Spleen (tissue), 11 donors: Measurements from ENCODE around the gene DUSP28. TPM values are rescaled to one million over a fixed set of nuclear protein-coding genes. Genes with fewer than 3 reads are reported as not detected.

Experiments
- DNase-seq: peaks from one replicate; pipeline ENCODE4 v3.0.0-alpha.2; 2020
- H3K27ac ChIP-seq, 8 donors: fragments of 200-600 bp; sonication (generic) in 7 of 8; 1 replicate in 4 of 8; 2 replicates in 4 of 8; pipeline versions ENCODE4 v1.5.0 to v1.8.0; 2016 to 2021; ENCODE audit warnings: inconsistent platforms in 4 of 8, mild to moderate bottlenecking in 4 of 8, moderate library complexity in 1 of 8
- H3K27me3 ChIP-seq, 7 donors: fragments of 200-600 bp; sonication (generic) in 6 of 7; replicated peaks in 1 of 7; 1 replicate in 4 of 7; 2 replicates in 3 of 7; pipeline versions ENCODE4 v1.5.0 to v1.8.0; 2016 to 2021; ENCODE audit warnings: inconsistent platforms in 3 of 7, mild to moderate bottlenecking in 1 of 7
- H3K36me3 ChIP-seq, 6 donors: fragments of 200-600 bp; sonication (generic) in 5 of 6; 1 replicate in 4 of 6; 2 replicates in 2 of 6; pipeline versions ENCODE4 v1.5.0 to v1.8.0; 2016 to 2021; ENCODE audit warnings: inconsistent platforms in 2 of 6
- H3K4me1 ChIP-seq, 6 donors: fragments of 200-600 bp; sonication (generic) in 5 of 6; 1 replicate in 3 of 6; 2 replicates in 3 of 6; pipeline versions ENCODE4 v1.5.0 to v1.8.0; 2016 to 2021; ENCODE audit warnings: inconsistent platforms in 3 of 6
- H3K4me3 ChIP-seq, 8 donors: fragments of 200-600 bp; sonication (generic) in 7 of 8; 1 replicate in 4 of 8; 2 replicates in 4 of 8; pipeline versions ENCODE4 v1.5.0 to v1.8.0; 2016 to 2021; ENCODE audit warnings: inconsistent platforms in 4 of 8, mild to moderate bottlenecking in 4 of 8, moderate library complexity in 2 of 8
- H3K9me3 ChIP-seq, 8 donors: fragments of 200-600 bp; sonication (generic) in 7 of 8; 1 replicate in 4 of 8; 2 replicates in 4 of 8; pipeline versions ENCODE4 v1.5.0 to v1.8.0; 2016 to 2021; ENCODE audit warnings: inconsistent platforms in 4 of 8
- POLR2A ChIP-seq, 3 donors: fragments of 450-650 bp; IDR thresholded peaks; one replicate each; pipeline ENCODE4 v1.5.1; 2017; ENCODE audit warnings: antibody characterized with exemption in 3 of 3, mild to moderate bottlenecking in 1 of 3
- POLR2AphosphoS5 ChIP-seq, 3 donors: sonication (generic); formaldehyde crosslinking; IDR thresholded peaks; one replicate each; pipeline ENCODE4 v1.5.1; 2017; ENCODE audit warnings: antibody characterized with exemption in 3 of 3
- WGBS, 5 donors: extraction: QIAGEN DNeasy Blood & Tissue Kit in 3 of 5; methylation state at CpG; one replicate each; pipeline versions ENCODE4 v1.1.5 to v1.1.7; 2013 to 2018; 5-methylcytosine and 5-hydroxymethylcytosine counted together
- intact Hi-C: fragments of 100-400 bp; cut with DNase I; formaldehyde crosslinking; loops from one replicate; pipeline ENCODE4 v1.15.0; 2023; ENCODE audit warnings: low total_unique reads
- polyA plus RNA-seq, 3 donors: library from polyadenylated mRNA; stranded (reverse); fragments of 200-250 nt; gene quantifications; one replicate each; pipeline ENCODE4 v1.2.1, GENCODE V29; 2013
- total RNA-seq, 7 donors: library from RNA; depleted of rRNA in 3 of 7; stranded (reverse); fragments of >200 nt in 3 of 7; fragmentation: NEBNext Ultra II Directional in 4 of 7; extraction: Animal tissue kit (Norgen Biotek cat#: 25700) in 4 of 7; gene quantifications; one replicate each; pipeline versions ENCODE4 v1.1.0 to v1.2.1, GENCODE V29; 2016 to 2021
- TF ChIP-seq, protein P1 (sequence below), 11 experiments: fragments of 200-600 bp in 7 of 11; fragments of 450-650 bp in 4 of 11; sonication (generic) in 4 of 11; IDR thresholded peaks in 8 of 11; conservative IDR thresholded peaks in 3 of 11; 1 replicate in 7 of 11; 2 replicates in 4 of 11; pipeline versions ENCODE4 v1.4.0 to v1.8.0; 2016 to 2021; ENCODE audit warnings: antibody characterized with exemption in 11 of 11, inconsistent platforms in 4 of 11, mild to moderate bottlenecking in 1 of 11
- donor health status: healthy with polysubstance abuse.
- donor health status: DM: no; HTN: no; CAD: no; lungs with moderate emphysema.
- donor health status: DM: no; HTN: no; CAD: no.
- donor health status: Bipolar disorder and iron deficiency.
- donor health status: healthy.
- donor health status: DM: no; HTN: no; CAD: no.
- donor health status: DM: yes; HTN: yes; CAD: no.

The DUSP28 gene
- total and polyA plus RNA-seq, 10 donors: 5.9 to 13.6 (median 7.2) TPM

DNA sequence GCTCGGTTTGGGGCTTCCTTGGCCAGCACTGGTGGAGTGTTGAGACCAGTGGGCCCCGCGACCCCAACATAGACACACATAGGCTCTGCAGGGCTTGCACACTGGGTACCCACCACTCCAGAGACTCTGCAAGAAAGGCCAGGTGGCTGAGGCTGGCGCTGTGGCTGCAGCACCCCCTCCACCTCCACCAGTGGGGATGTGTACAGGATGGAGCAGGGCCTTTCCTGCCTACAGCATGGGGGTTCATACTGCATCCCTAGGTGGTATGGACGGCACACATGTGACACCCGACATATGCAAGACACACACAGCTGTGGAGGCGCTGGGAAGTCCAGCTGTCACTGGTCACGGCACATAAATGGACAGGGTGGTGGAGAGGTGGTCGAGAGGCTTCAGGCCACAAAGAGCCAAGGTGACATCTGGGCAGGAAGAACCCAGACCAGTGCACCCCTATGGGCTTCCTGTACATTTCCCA is 9.4 kb downstream of the DUSP28 start:
- intact Hi-C loops: no loop called here
- WGBS, 5 donors: 69 to 78% (median 75%) methylated on average over 6 to 9 of the region's 9 CpGs
- H3K9me3 ChIP-seq: no peaks in the 10 kb centered on the region
- TF ChIP-seq POLR2AphosphoS5 (IDR thresholded peaks at IDR 0.05) (no peak), POLR2A (IDR thresholded peaks at IDR 0.05) (no peak)
- TF ChIP-seq, protein P1, sequence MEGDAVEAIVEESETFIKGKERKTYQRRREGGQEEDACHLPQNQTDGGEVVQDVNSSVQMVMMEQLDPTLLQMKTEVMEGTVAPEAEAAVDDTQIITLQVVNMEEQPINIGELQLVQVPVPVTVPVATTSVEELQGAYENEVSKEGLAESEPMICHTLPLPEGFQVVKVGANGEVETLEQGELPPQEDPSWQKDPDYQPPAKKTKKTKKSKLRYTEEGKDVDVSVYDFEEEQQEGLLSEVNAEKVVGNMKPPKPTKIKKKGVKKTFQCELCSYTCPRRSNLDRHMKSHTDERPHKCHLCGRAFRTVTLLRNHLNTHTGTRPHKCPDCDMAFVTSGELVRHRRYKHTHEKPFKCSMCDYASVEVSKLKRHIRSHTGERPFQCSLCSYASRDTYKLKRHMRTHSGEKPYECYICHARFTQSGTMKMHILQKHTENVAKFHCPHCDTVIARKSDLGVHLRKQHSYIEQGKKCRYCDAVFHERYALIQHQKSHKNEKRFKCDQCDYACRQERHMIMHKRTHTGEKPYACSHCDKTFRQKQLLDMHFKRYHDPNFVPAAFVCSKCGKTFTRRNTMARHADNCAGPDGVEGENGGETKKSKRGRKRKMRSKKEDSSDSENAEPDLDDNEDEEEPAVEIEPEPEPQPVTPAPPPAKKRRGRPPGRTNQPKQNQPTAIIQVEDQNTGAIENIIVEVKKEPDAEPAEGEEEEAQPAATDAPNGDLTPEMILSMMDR (IDR thresholded peaks at IDR 0.05 in 8 of 11, conservative IDR thresholded peaks at IDR 0.05 in 3 of 11): no peak
- peaks cover 0 to 48% (median 22%) of the 10 kb centered on the region in 6 donors for H3K36me3 ChIP-seq
- peak overlapping the region in 7 of 8 donors; percentile 68 to 100 (median 84) for H3K27ac ChIP-seq
- no peaks in the 10 kb centered on the region for H3K27me3 ChIP-seq
- H3K4me3 ChIP-seq: peak overlapping the region; percentile 69 to 91 (median 72)
- H3K4me1 ChIP-seq: peaks cover 49 to 76% (median 62%) of the 10 kb centered on the region in 6 donors
- DNase-seq: no peak

DNA sequence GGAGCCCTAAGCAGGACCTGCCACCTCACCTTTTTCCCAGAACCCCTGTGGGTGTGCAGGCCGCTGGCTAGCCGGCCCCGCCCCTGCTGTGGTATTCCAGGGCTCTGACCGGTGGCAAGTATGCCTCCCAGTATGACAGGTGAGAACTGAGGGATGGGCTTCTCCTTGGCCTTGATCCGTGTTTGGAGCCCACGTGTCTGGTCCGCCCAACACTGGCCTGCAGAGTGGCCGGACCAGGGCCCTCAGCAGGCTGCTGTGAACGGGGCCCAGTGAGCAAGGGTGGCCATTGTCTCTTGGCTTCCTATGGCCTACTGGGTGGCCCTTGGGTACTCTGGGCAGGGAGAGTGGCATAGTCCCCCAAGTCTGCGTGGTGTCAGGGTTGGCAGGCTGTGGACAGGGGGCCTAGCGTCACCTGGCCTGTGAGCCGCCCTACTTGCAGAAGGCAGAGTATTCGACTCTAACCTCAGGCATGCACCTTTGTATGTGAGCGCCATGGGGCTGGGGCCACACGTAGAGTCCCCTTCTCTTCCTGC is 9.9 kb downstream of the DUSP28 start:
- no peaks in the 10 kb centered on the region for H3K9me3 ChIP-seq
- 88 to 95% (median 91%) methylated on average over 9 to 15 of the region's 15 CpGs for WGBS, 5 donors
- peaks cover 44 to 71% (median 57%) of the 10 kb centered on the region in 6 donors for H3K4me1 ChIP-seq
- peak overlapping the region in 5 of 8 donors; percentile 70 to 91 (median 73) for H3K4me3 ChIP-seq
- intact Hi-C loops: no loop called here
- TF ChIP-seq, protein P1 (IDR thresholded peaks at IDR 0.05 in 8 of 11, conservative IDR thresholded peaks at IDR 0.05 in 3 of 11): no peak
- peak in 1 of 3 donors; percentile 6 for TF ChIP-seq POLR2AphosphoS5 (IDR thresholded peaks at IDR 0.05)
- H3K27me3 ChIP-seq: no peaks in the 10 kb centered on the region
- peaks cover 0 to 53% (median 27%) of the 10 kb centered on the region in 6 donors for H3K36me3 ChIP-seq
- H3K27ac ChIP-seq: peak overlapping the region in 2 of 8 donors; percentile 95 to 99
- DNase-seq: peak; percentile 81

DNA sequence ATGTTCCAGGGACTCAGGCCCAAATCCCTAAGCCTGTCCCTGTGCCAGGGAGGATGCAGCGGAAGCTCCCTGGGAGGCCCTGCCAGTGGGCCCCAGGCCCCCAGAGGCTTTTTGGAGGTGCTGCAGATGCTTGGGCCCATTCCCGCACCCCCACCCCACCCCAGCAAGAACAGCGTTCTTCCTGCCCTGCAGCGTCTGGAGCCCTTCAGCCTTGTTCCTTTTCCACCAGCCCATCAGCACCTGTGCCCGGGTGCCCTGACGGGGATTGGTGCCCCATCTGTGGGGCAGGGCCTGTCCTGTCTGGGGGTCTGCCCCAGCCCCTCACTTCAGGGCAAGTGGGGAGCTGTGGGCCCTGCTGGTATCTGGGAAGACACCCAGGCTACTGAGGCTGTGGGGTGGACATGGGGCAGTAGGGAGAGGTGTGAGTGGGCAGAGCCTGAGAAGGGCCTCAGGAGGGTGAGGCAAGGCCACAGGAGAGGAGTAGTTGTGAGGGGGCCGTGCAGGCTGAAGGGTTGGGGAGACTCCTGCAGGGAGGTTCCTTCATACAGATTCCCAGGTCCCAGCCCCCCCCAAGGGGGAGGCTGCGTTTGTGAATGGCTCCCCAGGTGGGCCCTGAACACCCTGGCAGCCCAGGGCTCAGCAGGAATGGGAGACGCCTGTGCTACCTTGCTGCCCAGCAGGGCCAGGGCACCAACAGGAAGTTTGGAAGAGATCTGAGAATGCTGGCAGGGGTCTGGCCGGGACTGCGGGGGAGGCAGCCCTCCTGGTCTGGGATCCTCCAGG is 10.6 kb downstream of the DUSP28 start:
- Histone ChIP-seq H3K4me1 (peaks cover 40 to 65% (median 51%) of the 10 kb centered on the region in 6 donors), H3K36me3 (peaks cover 0 to 59% (median 33%) of the 10 kb centered on the region in 6 donors), H3K4me3 (peak overlapping the region in 1 of 8 donors; percentile 78), H3K27me3 (no peaks in the 10 kb centered on the region), H3K27ac (peak overlapping the region in 1 of 8 donors; percentile 99), H3K9me3 (no peaks in the 10 kb centered on the region)
- 81 to 90% (median 88%) methylated on average over 9 to 11 of the region's 11 CpGs for WGBS, 5 donors
- intact Hi-C loops: no loop called here
- TF ChIP-seq POLR2A (IDR thresholded peaks at IDR 0.05) (no peak), POLR2AphosphoS5 (IDR thresholded peaks at IDR 0.05) (no peak)
- TF ChIP-seq, protein P1 (IDR thresholded peaks at IDR 0.05 in 8 of 11, conservative IDR thresholded peaks at IDR 0.05 in 3 of 11): no peak
- DNase-seq: peak; percentile 77
